Erythroblast (primary cell): ENCODE measurements around the gene TMEM244.

Experiments used
- GATA1 ChIP-seq: IDR thresholded peaks from 2 replicates; pipeline ENCODE4 v1.6.1; 2011; ENCODE audit warnings: low read depth, mild to moderate bottlenecking, control low read depth, low read length, moderate library complexity
- POLR2A ChIP-seq: IDR thresholded peaks from 2 replicates; pipeline ENCODE4 v1.6.1; 2011; ENCODE audit warnings: mild to moderate bottlenecking, low read length

DNA sequence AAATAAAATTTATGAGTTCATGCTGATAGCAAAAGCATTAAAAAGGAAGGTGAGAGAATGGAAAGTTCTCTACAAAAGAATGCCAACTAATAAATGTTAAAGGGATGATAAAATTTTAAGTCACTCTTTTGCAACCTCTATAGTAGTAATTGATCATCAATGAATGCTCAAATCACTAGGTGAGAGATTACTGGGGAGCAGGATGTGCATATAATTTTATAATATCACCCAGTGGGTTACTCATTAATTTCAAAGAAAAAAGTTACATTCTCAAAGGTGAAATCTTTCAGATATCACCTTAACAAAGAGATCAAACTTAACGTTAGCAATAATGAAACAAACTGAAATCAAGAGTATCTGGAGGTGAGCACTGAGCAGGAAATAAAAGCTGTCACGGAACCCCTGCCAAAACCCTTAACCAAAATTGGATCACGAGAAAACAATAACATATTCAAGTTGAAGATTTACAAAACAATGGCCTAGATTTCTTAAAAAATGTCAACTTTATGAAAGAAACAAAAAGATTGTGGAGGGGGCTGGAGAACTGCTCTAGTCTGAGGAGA, 45.5 kb upstream of the TMEM244 start:
- TF ChIP-seq POLR2A (no peak), GATA1 (no peak)
